Measurements from ENCODE around the gene METTL24. TPM values are rescaled to one million over a fixed set of nuclear protein-coding genes. Genes with fewer than 3 reads are reported as not detected.

METTL24 gene
- total RNA-seq, 1 experiment from 2014 or later: 0.61 TPM

DNA sequence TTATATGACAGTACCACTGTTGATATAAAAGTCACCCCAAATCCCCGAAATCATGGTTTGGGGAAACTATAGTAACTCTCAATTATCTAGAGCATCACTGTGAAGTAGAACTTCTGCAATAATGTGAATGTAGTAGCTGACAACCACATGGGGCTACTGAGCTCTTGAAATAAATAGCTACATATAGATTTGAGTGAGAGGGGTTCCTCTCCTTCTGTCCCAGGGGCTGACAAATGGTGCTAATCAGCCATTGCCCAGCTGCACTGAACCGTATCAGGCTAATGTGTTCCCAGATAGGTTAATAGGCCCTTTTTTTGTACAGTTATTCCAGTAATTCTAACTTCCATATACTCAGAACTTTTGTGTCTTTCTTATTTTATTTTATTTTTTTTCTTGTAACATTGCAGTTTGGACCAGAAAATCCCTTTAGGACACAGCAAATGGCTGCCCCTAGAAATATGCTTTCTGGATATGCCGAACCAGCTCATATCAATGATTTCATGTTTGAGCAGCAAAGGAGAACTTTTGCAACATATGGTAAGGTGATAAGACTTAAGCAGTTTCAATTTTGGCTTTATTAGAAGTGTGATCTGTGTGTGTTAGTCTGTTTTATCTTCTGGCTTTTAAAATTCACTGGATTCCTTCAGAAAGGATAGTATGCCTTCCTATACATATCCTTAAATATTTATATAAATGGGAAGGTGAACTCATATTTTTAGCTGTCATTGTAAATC, 156.8 kb downstream of the METTL24 start:
- Histone ChIP-seq H4K5ac (ENCODE audit: insufficient read length, low read depth, low read length) (no peak overlapping the region), H3K27me3 (ENCODE audit: insufficient read depth, low read length) (no peaks in the 10 kb centered on the region), H2BK20ac (ENCODE audit: low read depth, low read length, poor library complexity, severe bottlenecking) (no peak overlapping the region), H3K79me2 (ENCODE audit: insufficient read depth, low read length) (no peaks in the 10 kb centered on the region), H4K20me1 (ENCODE audit: control insufficient read depth, insufficient read depth, insufficient read length) (no peaks in the 10 kb centered on the region), H3K56ac (ENCODE audit: insufficient read length, low read depth, low read length) (no peak overlapping the region), H3K23ac (ENCODE audit: insufficient read length, low read depth, low read length) (no peak overlapping the region), H2AFZ (ENCODE audit: low read length) (no peak overlapping the region), H3K9ac (ENCODE audit: extremely low read depth, insufficient read length, low read length) (no peak overlapping the region), H3K79me1 (ENCODE audit: insufficient read depth, low read depth, low read length, poor library complexity, severe bottlenecking) (peaks cover 3% of the 10 kb centered on the region), H2BK12ac (ENCODE audit: insufficient read length, low read depth, low read length) (no peak overlapping the region), H3K4me1 (ENCODE audit: insufficient read depth, low read length) (no peaks in the 10 kb centered on the region), H3T11ph (ENCODE audit: low read length) (no peak overlapping the region), H3K4me2 (ENCODE audit: insufficient read depth, insufficient read length, low read length) (no peak overlapping the region), H2BK5ac (ENCODE audit: insufficient read length, low read length) (no peak overlapping the region), H3K18ac (ENCODE audit: insufficient read length, low read depth, low read length) (no peak overlapping the region), H4K91ac (ENCODE audit: insufficient read length, low read depth, low read length) (no peak overlapping the region), H3K23me2 (ENCODE audit: insufficient read length, low read depth, low read length, poor library complexity, severe bottlenecking) (no peaks in the 10 kb centered on the region), H3K4ac (ENCODE audit: low read depth, low read length) (no peak overlapping the region), H3K27ac (ENCODE audit: insufficient read length, low read depth, low read length) (no peak overlapping the region), H2BK120ac (ENCODE audit: low read depth, low read length, poor library complexity, severe bottlenecking) (no peak overlapping the region), H3K9me3 (ENCODE audit: control insufficient read depth, low read depth, low read length) (no peaks in the 10 kb centered on the region), H4K8ac (replicated peaks; ENCODE audit: insufficient read length, low read depth, low read length) (no peak overlapping the region), H2AK5ac (ENCODE audit: insufficient read length, low read length) (no peak overlapping the region), H3K14ac (ENCODE audit: insufficient read depth, low read length) (no peak overlapping the region), H2BK15ac (ENCODE audit: low read depth, low read length) (no peak overlapping the region)
- no peaks in the 10 kb centered on the region for H3K9me3 Mint-ChIP-seq
- H3K4me3 Mint-ChIP-seq: no peak overlapping the region
- DNase-seq: no peak
- no peaks in the 10 kb centered on the region for H3K4me1 Mint-ChIP-seq
- H3K36me3 Mint-ChIP-seq (ENCODE audit: insufficient read depth in 1 of 3, low read depth in 3 of 3): peaks cover 6 to 14% (median 8%) of the 10 kb centered on the region in 3 experiments; a peak in 4 of 7 replicates
- H3K27ac Mint-ChIP-seq: no peak overlapping the region
- no peaks in the 10 kb centered on the region for H3K27me3 Mint-ChIP-seq (ENCODE audit: low read depth)
- TF ChIP-seq, protein P1, sequence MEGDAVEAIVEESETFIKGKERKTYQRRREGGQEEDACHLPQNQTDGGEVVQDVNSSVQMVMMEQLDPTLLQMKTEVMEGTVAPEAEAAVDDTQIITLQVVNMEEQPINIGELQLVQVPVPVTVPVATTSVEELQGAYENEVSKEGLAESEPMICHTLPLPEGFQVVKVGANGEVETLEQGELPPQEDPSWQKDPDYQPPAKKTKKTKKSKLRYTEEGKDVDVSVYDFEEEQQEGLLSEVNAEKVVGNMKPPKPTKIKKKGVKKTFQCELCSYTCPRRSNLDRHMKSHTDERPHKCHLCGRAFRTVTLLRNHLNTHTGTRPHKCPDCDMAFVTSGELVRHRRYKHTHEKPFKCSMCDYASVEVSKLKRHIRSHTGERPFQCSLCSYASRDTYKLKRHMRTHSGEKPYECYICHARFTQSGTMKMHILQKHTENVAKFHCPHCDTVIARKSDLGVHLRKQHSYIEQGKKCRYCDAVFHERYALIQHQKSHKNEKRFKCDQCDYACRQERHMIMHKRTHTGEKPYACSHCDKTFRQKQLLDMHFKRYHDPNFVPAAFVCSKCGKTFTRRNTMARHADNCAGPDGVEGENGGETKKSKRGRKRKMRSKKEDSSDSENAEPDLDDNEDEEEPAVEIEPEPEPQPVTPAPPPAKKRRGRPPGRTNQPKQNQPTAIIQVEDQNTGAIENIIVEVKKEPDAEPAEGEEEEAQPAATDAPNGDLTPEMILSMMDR (conservative IDR thresholded peaks at IDR 0.05): no peak
- WGBS (ENCODE audit: extremely low coverage, insufficient read length, low lambda C conversion rate): no CpG with 5 or more reads among the region's 3 CpGs

Measured in H9 (cell line).